K562 (cell line): Measurements from ENCODE around the gene BCL2L15. TPM values are rescaled to one million over a fixed set of nuclear protein-coding genes. Genes with fewer than 3 reads are reported as not detected.

Experiments
- BHLHE40 ChIP-seq: IDR thresholded peaks from 2 replicates; pipeline ENCODE4 v1.6.1; 2011; ENCODE audit warnings: low read length, improper control_type of control experiment
- DNMT1 ChIP-seq: fragments of 450-650 bp; IDR thresholded peaks from 2 replicates; pipeline ENCODE4 v1.6.1; 2016; ENCODE audit warnings: antibody characterized with exemption, mild to moderate bottlenecking
- FOXA3 ChIP-seq, 2 experiments: fragments of 450-650 bp in 1 of 2; sonication (generic) in 1 of 2; formaldehyde crosslinking; IDR thresholded peaks in 1 of 2; conservative IDR thresholded peaks in 1 of 2; 2 replicates each; pipeline versions ENCODE4 v1.4.0 to v1.8.0; 2020 to 2022; ENCODE audit warnings: mild to moderate bottlenecking in 2 of 2, missing genetic modification reagents in 1 of 2
- FOXP4 ChIP-seq: sonication (generic); formaldehyde crosslinking; IDR thresholded peaks from 2 replicates; pipeline ENCODE4 v1.8.0; 2022; ENCODE audit warnings: mild to moderate bottlenecking, missing genetic modification reagents, borderline replicate concordance
- HLTF ChIP-seq: fragments of 450-650 bp; IDR thresholded peaks from 2 replicates; pipeline ENCODE4 v1.6.1; 2016
- PTBP1 ChIP-seq: fragments of 200-400 bp; formaldehyde crosslinking; IDR thresholded peaks from 2 replicates; pipeline ENCODE4 v1.6.1; 2017; ENCODE audit warnings: low read depth, low read length
- STAT6 ChIP-seq: sonication (generic); formaldehyde crosslinking; IDR thresholded peaks from 2 replicates; pipeline ENCODE4 v1.8.1; 2023; ENCODE audit warnings: mild to moderate bottlenecking, missing genetic modification reagents
- ZBTB9 ChIP-seq: fragments of 450-650 bp; formaldehyde crosslinking; IDR thresholded peaks from 2 replicates; pipeline ENCODE4 v1.4.0; 2020; ENCODE audit warnings: mild to moderate bottlenecking, moderate library complexity
- ZNF146 ChIP-seq: IDR thresholded peaks from one replicate; pipeline ENCODE4 v1.6.1; 2018; ENCODE audit warnings: missing compliant biosample characterization; ENCODE audit not compliant: unreplicated experiment
- ZNF407 ChIP-seq: fragments of 450-650 bp; IDR thresholded peaks from 2 replicates; pipeline ENCODE4 v1.6.1; 2016; ENCODE audit warnings: low read depth
- ZNF408 ChIP-seq: fragments of 250-450 bp; sonication (Bioruptor Pico); IDR thresholded peaks from 2 replicates; pipeline ENCODE4 v1.4.0; 2020; ENCODE audit warnings: low read depth, mild to moderate bottlenecking, moderate library complexity
- ZSCAN32 ChIP-seq: fragments of 450-650 bp; formaldehyde crosslinking; IDR thresholded peaks from 2 replicates; pipeline ENCODE4 v1.4.0; 2020; ENCODE audit warnings: mild to moderate bottlenecking, moderate library complexity
- polyA plus RNA-seq, 8 experiments: library from polyadenylated mRNA; depleted of rRNA in 4 of 8; stranded (reverse) in 5 of 8; unstranded in 3 of 8; fragments of >200 nt; fragmentation: Nextera tagmentation in 2 of 8; fragmentation: Illumina TruSeq in 1 of 8; extraction: Ambion mirVana in 2 of 8; extraction: Trizol in 1 of 8; gene quantifications; 2 replicates each; pipeline versions ENCODE4 v1.2.1 to v1.2.3, GENCODE V29; 2011 to 2014; ENCODE audit warnings: inconsistent platforms in 1 of 8, missing spikeins in 1 of 8
- total RNA-seq, 7 experiments: library from RNA; depleted of rRNA in 6 of 7; stranded (reverse); fragments of >200 nt in 6 of 7; fragmentation: Illumina TruSeq in 2 of 7; extraction: Trizol in 2 of 7; gene quantifications; 2 replicates each; pipeline versions ENCODE4 v1.2.1 to v1.2.3, GENCODE V29; 2011 to 2021; ENCODE audit warnings: low replicate concordance in 1 of 7

Gene BCL2L15
- total and polyA plus RNA-seq, 9 of the 15 experiments (the other 6 are each of a cell fraction or from before 2014, with no cell fraction given): 0.06 to 0.42 (median 0.28) TPM; not detected in 1

GRCh38 chr1:113871597-113872113 lies 15.7 kb downstream of the BCL2L15 start, which contains the start of gene PTPN22 (continued):
- TF ChIP-seq ZBTB9 (CRISPR knock-in tag): 0 out of 2 replicates have a peak, but pooled peaks have one; percentile 48
- no peak for TF ChIP-seq DNMT1
- TF ChIP-seq BHLHE40: peak; percentile 56
- no peak for TF ChIP-seq HLTF
- TF ChIP-seq PTBP1: no peak
- 0 out of 4 replicates have a peak, but pooled peaks of 1 of the 2 experiments have one; percentile 8 for TF ChIP-seq FOXA3 (CRISPR knock-in tag; conservative IDR thresholded peaks at IDR 0.05 in 1 of 2, IDR thresholded peaks at IDR 0.05 in 1 of 2)
- TF ChIP-seq ZNF146: no peak
- TF ChIP-seq ZNF407: no peak
- TF ChIP-seq ZNF408 (CRISPR knock-in tag): no peak
- no peak for TF ChIP-seq ZSCAN32 (CRISPR knock-in tag)
- no peak for TF ChIP-seq STAT6 (CRISPR knock-in tag)
- TF ChIP-seq FOXP4 (CRISPR knock-in tag): no peak
